Pons (tissue), 1 donor: ENCODE data around the gene CTCFL.

Experiments used
- DNase-seq: peaks from one replicate; pipeline ENCODE4 v3.0.0-alpha.2; 2016; ENCODE audit warnings: low spot score

CTCFL gene

GRCh38 chr20:57524511-57525176 lies at the start of gene CTCFL:
TSS of gene CTCFL (minus strand) at chr20:57525140. CDS start at chr20:57524205, 935 bp downstream.
- no peak for DNase-seq

GRCh38 chr20:57573894-57574293 lies 49.0 kb upstream of the CTCFL start:
- no peak for DNase-seq

GRCh38 chr20:57573242-57573641 lies 48.3 kb upstream of the CTCFL start:
- DNase-seq = no peak

GRCh38 chr20:57571782-57572416 lies 47.0 kb upstream of the CTCFL start:
- DNase-seq = no peak

- DNase-seq = no peak
Observed at GRCh38 chr20:57570920-57571319, 46.0 kb upstream of the CTCFL start.

- DNase-seq = peak; percentile 15
Observed at GRCh38 chr20:57570145-57570850, 45.4 kb upstream of the CTCFL start.

- DNase-seq = no peak
Observed at GRCh38 chr20:57568960-57569359, 44.0 kb upstream of the CTCFL start.

GRCh38 chr20:57568088-57568896 lies 43.4 kb upstream of the CTCFL start:
- no peak for DNase-seq

- no peak for DNase-seq
Observed at GRCh38 chr20:57567471-57568079, 42.6 kb upstream of the CTCFL start.

GRCh38 chr20:57566803-57567459 lies 42.0 kb upstream of the CTCFL start:
- DNase-seq = no peak

- no peak for DNase-seq
Observed at GRCh38 chr20:57566399-57566798, 41.5 kb upstream of the CTCFL start.

GRCh38 chr20:57564951-57565642 lies 40.2 kb upstream of the CTCFL start:
- no peak for DNase-seq

- DNase-seq = no peak
Observed at GRCh38 chr20:57564180-57564802, 39.4 kb upstream of the CTCFL start.

- no peak for DNase-seq
Observed at GRCh38 chr20:57563522-57563921, 38.6 kb upstream of the CTCFL start.

GRCh38 chr20:57562541-57563465 lies 37.9 kb upstream of the CTCFL start:
- DNase-seq = no peak

GRCh38 chr20:57561356-57562279 lies 36.7 kb upstream of the CTCFL start:
- DNase-seq = no peak

GRCh38 chr20:57560554-57561355 lies 35.8 kb upstream of the CTCFL start, which contains the start of gene PCK1:
TSS of gene PCK1 (plus strand) at chr20:57561110. CDS start at chr20:57561412, 302 bp downstream.
- no peak for DNase-seq
